ENCODE measurements around the gene ITM2B. TPM values are rescaled to one million over a fixed set of nuclear protein-coding genes. Genes with fewer than 3 reads are reported as not detected.
"Not testable (repeated sequence)": the region's sequence is repeated elsewhere in the genome, so short reads cannot be mapped to it uniquely, and the experiment has no call there.

The ITM2B gene
- 537 TPM for total RNA-seq
- long read RNA-seq, full-length matches to known transcripts: 301 of 306 reads
- long read RNA-seq, partial matches to known transcripts: 1 of 306 reads
- long read RNA-seq, other reads (novel, unspliced or antisense): 4 of 306 reads

DNA sequence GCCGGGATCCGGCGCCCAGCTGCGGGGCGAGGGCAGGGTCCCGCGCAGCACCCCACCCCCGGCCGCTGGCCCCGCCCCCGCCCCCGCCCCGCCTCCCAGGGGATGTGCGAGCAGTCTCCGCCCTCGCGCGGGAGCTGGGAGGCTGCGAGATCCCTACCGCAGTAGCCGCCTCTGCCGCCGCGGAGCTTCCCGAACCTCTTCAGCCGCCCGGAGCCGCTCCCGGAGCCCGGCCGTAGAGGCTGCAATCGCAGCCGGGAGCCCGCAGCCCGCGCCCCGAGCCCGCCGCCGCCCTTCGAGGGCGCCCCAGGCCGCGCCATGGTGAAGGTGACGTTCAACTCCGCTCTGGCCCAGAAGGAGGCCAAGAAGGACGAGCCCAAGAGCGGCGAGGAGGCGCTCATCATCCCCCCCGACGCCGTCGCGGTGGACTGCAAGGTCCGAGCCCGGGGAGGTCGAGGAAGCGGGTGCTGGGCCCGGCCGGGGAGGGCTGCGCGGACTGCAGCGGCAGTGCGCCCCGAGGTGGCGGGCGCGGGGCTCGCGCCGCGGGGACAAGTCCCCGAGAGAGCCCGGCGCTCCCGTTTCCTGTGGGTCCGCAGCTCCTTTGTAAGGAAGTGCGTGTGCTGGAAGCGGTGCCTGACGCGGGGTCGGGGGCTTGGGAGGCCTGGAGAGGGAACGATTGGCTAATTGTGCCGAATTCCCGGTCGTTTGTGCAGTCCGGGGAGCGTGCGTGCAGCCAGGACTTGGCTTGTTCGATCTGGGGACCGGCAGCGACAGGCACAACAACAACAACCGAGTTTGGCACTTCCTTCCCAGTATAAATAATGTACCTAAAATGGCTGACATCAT, at the start of gene ITM2B:
Gene ITM2B, plus strand, starts transcription at position 161 of the 843 bp plus-strand sequence. Its CDS starts 155 bp downstream, at position 316.
- ATAC-seq: peak; percentile 92
- DNase-seq (ENCODE audit: missing footprints): peak; percentile 91
- intact Hi-C loops (cut with DNase I): loop anchor here (1.0 to 10.0 kb wide), 5 partner anchors 70 to 352 kb away; partner anchors contain the start of genes MED4, NUDT15 and RB1

DNA sequence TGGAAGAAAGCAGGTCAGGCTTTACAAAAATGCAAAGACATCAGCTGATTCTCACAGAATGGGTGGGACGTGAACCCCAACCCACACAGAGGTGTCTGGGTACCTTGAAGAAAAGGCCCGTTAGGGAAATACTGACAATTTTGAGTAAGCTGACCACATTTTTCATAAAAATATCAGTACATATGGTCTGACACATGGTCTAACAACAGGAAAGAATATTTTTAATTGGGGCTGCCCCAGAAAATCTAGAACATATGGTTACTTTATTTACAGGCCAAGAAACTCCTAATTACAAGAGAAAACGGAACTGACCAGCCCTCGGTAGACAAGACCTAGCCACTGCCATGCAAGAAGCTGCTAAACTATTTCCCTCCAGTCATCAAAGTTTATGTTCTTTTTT, 48.7 kb upstream of the ITM2B start:
- DNase-seq (ENCODE audit: missing footprints): no peak
- intact Hi-C loops (cut with DNase I): no loop called here
- ATAC-seq: no peak

DNA sequence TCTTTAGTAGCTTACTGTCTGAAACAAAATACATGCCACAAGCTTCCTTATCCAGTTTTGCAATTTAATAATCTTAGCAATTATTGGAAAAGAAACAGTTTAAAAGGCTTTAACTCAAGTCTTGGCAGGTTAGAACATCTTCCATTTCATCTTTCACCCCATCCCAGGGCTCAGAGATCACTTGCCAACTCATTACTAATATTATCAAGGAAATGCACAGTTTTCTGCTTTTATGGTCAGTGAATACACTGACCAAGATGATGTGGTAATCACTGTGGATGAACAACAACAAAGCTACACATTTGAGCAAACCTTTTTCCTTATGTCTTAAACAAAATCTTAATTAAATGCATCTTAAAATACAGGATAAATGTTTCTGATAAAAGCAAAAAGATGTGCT, 48.0 kb upstream of the ITM2B start:
- DNase-seq (ENCODE audit: missing footprints): no peak
- intact Hi-C loops (cut with DNase I): no loop called here
- no peak for ATAC-seq

DNA sequence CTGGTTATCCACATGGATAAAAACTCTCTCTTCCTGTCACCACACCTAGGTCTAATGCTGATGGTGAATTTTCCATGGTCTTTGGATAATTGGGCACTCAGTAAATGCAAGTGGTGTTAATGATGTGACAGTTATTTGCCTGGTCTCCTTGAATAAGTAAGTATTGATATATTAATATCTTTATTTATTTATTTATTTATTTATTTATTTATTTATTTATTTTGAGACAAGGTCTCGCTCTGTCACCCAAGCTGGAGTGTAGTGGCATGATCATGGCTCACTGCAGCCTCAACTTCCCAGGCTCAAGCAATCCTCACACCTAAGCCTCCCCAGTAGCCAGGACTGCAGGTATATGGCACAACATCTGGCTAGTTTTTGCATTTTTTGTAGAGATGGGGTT, 46.3 kb upstream of the ITM2B start:
- ATAC-seq: no peak
- DNase-seq (ENCODE audit: missing footprints): no peak
- intact Hi-C loops (cut with DNase I): no loop called here

DNA sequence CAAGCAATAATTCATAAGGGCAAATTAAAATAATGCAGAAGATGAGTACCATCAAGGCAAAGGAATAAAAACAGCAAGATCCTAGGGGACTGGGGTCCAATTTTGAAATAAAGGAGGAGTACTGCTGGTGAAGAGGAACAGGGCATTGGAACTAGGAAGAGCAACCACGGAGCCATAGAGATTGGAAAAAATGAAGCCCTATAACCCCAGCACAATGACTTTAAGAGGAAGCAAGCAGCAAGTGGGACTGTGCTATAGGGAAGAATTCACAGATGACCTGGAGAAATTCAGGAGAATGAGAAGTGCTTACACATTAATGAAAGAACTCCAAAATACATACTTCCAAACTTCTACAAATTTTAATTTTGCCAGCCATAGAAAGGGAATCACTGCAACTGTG, 44.9 kb upstream of the ITM2B start:
- ATAC-seq (no peak), DNase-seq (ENCODE audit: missing footprints) (no peak)
- intact Hi-C loops (cut with DNase I): no loop called here

DNA sequence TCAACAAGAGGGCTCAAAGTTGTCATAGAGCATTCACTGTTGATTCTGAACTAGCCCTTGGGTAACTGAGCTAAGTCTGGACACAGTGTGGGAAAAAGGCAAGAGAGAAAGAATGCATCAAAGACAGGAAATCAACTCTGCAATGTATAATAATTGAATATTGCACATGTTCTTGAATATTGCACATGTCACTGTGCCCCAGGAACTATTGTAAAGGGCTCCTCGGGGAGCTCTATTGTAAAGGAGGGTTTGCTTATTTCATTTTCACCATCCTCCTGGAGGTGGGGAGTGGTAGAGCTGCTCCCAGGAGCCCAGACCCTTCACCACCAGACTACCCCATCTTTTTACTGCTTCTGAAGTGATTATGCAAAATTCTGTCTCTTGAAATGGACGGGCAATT, 44.4 kb upstream of the ITM2B start:
- no peak for ATAC-seq
- DNase-seq (ENCODE audit: missing footprints): no peak
- intact Hi-C loops (cut with DNase I): no loop called here

DNA sequence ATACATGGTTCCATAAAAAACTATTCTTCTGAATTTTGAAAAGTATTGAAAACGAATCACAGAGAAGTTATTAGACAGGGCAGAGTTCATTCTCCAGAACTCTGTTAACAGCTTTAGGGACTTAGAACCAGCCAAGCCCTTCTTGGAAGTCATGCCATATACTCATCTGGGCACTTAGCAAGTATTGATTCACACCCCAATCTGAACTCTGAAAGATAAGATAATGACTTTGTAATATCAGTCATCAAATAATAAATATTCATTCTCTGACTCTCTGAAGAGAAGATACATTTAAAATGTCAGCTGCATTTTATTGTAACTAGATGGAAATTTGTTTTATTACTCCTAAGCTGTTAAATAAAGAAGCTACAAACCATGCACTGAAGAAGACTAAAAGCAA, 43.8 kb upstream of the ITM2B start:
- intact Hi-C loops (cut with DNase I): no loop called here
- DNase-seq (ENCODE audit: missing footprints) (no peak), ATAC-seq (no peak)

DNA sequence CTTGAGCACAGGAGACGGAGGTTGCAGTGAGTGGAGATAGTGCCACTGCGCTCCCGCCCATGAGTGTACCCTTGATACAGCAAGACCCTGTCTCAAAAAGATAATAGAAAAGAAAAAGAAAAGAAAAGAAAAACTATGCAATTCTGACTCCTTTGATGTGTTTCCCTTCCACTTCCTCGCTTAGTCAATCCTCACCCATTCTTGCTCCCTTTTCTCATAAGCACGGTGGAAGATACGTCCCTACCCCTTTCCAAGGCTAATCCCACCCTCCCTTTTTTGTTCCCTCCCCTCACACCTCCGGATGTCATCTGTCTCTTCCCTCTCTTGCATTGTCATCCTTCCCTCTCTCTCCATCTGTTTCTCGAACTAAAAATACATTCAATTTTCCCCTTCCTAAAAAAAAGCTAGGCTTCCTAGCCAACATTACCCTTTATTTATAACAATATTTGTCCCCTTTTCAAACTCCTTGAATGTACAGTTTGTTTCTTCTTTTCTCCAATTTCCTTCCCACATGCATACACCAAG, 40.5 kb upstream of the ITM2B start:
- ATAC-seq (no peak), DNase-seq (ENCODE audit: missing footprints) (no peak)
- intact Hi-C loops (cut with DNase I): no loop called here

DNA sequence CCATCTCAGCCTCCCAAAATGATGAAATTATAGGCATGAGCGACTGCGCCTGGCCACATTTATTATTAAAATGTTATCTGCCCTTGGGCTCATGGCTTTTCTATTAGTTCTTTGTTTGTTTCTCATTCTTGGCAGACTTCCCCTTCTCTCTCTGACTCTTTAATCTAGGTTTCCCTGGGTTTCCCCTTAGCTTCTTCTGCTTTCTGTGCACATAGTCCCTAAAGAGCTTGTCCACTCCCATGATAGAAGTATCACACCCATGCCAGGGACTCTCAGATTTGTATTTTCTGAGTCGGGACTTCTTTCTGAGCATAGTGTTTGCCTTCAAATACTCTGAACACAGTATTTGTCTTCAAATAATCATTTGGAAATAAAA, 38.6 kb upstream of the ITM2B start:
- peak; percentile 54 for ATAC-seq
- intact Hi-C loops (cut with DNase I): no loop called here
- no peak for DNase-seq (ENCODE audit: missing footprints)

DNA sequence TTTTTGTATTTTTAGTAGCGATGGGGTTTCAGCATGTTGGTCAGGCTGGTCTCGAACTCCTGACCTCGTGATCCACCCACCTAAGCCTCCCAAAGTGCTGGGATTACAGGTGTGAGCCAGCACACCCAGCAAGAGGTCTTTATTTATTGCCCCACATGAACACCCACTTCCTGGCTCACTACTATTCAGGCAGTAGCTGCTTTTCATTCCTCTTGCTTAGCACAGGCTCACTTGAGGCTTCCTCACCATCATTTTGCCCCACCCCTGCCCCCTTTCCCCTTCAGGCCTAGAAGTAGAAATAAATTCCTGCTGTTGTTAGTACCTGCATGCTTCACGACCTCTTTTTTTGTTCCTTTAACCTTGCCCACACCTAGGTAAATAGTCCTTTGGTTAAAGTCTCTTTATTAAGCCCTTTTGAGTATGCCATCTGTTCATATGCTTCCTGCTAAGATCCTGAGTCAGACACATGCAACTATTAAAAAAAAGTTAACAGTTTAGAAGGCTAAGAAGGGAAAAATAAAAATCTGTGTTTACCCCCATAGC, 33.5 kb upstream of the ITM2B start:
- intact Hi-C loops (cut with DNase I): no loop called here
- DNase-seq (ENCODE audit: missing footprints) (no peak), ATAC-seq (no peak)

DNA sequence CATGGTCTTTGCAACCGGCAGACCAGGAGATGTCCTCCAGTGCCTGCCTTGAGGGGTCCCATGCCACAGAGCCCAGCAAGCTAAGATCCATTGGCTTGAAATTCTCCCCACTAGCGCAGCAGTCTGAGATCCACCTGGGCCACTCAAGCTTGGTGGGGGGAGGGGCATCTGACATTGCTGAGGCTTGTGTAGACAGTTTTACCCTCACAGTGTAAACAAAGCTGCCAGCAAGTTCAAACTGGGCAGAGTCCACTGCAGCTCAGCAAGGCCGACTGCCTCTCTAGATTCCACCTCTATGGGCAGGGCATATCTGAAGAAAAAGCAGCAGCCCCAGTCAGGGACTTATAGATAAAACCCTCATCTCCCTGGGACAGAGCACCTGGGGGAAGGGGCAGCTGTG, 32.0 kb upstream of the ITM2B start:
- intact Hi-C loops (cut with DNase I): no loop called here
- ATAC-seq: no peak
- DNase-seq (ENCODE audit: missing footprints): no peak

DNA sequence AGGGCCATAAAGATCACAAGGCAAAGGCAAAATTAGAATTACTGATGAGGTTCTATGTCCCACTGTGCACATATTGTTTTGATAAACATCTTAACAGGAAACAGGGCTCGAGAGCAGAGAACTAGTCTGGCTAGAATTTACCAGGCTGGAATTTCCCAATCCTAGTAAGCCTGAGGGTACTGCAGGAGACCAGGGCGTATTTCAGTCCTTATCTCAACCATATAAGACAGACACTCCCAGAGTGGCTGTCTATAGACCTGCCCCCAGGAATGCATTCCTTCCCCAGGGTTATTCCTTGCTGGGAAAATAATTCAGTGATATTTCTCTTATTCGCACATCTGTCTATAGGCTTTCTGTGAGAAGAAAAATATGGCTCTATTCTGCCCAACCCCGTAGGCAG, 25.8 kb upstream of the ITM2B start:
- intact Hi-C loops (cut with DNase I); ATAC-seq; DNase-seq (ENCODE audit: missing footprints): not testable (repeated sequence)

DNA sequence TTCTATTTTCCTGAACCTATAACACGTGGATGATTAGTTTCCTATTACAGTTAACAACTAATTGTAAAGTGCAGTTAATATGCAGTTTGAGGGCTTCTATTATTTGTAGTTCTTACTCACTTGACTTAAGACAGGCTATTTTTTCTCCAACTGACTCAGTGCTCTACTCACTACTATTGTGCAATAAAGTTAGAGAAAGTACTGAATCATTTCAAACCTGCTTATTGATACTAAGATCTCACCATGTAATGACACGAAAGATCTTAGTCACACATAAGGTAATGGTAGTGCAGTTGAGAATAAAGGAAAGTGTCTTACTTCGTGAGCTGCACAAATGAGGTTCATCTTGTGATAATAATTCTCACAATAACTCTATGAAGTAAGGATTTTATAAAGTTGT, 22.8 kb upstream of the ITM2B start:
- intact Hi-C loops (cut with DNase I): no loop called here
- DNase-seq (ENCODE audit: missing footprints) (no peak), ATAC-seq (no peak)

DNA sequence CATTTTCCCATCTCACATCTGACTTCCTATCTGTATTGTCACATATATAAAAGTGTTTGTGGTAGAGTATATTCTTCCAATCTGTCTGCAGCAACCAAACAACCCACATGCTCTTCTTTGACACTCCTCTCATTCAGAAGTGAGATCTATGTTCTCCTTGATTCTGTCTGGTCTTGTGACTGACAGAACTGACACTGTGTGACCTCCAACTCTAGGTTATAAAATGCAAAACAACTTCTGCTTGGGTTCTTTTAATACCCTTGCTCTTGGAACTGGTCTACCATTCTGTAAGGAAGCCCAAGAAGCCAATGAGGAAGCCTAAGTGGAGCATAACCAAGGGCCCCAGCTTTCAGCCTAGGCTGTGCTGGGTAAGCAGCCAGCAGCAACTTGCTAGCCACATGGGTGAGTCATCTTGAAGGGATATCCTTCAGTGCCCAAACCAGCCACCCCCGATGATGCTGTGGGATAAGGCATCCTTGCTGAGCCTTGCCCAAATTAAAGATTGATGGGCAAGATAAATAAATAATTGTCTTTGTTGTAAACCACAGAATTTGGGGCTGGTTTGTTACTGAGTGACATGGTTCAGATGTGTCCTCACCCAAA, 18.4 kb upstream of the ITM2B start:
- no peak for DNase-seq (ENCODE audit: missing footprints)
- intact Hi-C loops (cut with DNase I): no loop called here
- no peak for ATAC-seq

DNA sequence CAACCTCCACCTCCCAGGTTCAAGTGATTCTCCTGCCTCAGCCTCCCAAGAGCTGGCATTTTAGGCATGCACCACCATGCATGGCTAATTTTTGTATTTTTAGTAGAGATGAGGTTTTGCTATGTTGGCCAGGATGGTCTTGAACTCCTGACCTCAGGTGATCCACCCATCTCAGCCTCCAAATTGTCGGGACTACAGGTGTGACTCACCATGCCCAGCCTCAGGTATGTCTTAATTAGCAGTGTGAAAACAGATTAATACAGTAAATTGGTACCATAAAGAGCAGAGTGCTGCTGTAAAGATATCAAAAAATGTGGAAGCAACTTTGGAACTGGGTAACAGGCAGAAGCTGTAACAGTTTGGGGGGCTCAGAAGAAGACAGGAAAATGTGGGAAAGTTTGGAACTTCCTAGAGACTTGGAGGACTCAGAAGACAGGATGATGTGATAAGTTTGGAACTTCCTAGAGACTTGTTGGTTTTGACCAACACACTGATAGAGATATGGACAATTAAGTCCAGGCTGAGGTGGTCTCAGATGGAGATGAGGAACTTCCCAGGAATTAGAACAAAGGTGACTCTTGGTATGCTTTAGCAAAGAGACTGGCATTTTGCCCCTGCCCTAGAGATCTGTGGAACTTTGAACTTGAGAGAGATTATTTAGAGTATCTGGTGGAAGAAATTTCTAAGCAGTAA, 17.3 kb upstream of the ITM2B start:
- ATAC-seq; DNase-seq (ENCODE audit: missing footprints); intact Hi-C loops (cut with DNase I): not testable (repeated sequence)

DNA sequence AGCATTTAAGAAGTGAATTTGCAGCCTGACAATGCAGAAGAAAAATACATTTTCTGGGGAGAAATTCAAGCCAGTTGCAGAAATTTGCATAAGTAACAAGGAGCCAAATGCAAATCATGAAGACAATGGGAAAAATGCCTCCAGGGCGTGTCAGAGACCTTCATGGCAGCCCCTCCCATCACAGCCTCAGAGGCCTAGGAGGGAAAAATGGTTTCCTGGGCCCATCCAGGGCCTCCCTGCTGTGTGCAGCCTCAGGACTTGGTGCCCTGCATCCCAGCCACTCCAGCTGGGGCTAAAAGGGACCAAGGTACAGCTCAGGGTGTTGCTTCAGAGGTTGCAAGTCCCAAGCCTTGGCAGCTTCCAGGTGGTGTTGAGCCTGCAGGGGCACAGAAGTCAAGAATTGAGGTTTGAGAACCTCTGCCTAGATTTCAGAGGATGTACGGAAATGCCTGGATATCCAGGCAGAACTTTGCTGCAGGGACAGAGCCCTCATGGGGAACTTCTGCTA, 16.7 kb upstream of the ITM2B start:
- DNase-seq (ENCODE audit: missing footprints) (no peak), ATAC-seq (no peak)
- intact Hi-C loops (cut with DNase I): no loop called here

DNA sequence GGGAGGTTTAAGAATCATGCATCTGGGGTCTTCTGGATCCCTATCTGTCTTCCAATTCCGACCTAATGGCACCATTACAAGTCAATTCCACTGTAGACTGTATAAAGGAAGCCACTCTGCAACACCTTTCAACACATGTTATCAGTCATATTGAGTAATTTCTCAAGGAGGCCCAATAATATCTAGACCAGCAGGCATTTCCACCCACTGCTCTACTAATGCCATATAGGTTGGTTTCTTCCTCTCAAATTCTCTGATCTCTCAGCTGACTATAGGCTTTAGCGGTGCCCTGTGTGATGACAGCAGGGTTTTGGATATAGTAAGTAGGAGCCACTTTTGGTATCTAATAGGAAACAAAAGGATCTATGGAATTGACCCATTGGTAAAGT, 12.4 kb upstream of the ITM2B start:
- no peak for DNase-seq (ENCODE audit: missing footprints)
- no peak for ATAC-seq
- intact Hi-C loops (cut with DNase I): no loop called here

DNA sequence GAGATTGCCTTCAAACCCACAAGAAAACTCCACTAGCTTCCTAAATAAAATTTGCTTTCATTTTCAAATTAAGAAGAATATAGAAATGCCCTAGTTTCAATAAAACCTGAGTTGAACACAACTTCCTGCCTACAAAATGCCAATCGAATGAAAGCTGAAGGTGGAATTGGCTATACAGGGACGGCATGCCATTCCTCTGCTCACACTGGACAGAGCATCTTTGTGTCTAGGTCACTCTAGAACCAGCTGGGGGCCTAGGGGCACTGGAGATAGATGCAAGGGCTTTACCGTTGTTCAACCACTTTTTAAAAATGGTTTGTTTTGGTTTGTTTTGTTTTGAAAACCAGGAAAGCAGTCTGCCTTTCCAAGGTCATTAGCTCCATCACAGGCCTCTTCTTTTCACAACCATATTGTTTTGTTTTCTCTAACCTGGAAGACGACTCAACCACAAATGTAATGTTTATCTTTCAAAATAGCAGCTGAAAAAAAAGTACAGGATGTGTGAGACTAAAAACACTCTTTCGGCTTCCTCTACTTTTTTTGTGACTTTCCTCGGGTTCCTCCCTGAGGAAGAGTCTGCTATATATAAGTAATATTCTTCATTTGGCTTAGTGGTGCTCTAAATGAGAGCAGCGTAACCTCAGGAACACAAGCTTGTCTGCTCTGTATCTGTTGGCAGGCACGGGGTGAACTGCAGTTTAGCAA, 11.9 kb upstream of the ITM2B start:
- peak; percentile 61 for ATAC-seq
- intact Hi-C loops (cut with DNase I): no loop called here
- DNase-seq (ENCODE audit: missing footprints): no peak
